ENCODE measurements around the gene DENND1A. TPM values are rescaled to one million over a fixed set of nuclear protein-coding genes. Genes with fewer than 3 reads are reported as not detected.
A peak's percentile ranks its signal among the peaks of the same experiment; 100 is the strongest.
"Not testable (repeated sequence)": the region's sequence is repeated elsewhere in the genome, so short reads cannot be mapped to it uniquely, and the experiment has no call there.

The DENND1A gene
- total RNA-seq, 1 experiment from 2014 or later, result 7.2 TPM

DNA sequence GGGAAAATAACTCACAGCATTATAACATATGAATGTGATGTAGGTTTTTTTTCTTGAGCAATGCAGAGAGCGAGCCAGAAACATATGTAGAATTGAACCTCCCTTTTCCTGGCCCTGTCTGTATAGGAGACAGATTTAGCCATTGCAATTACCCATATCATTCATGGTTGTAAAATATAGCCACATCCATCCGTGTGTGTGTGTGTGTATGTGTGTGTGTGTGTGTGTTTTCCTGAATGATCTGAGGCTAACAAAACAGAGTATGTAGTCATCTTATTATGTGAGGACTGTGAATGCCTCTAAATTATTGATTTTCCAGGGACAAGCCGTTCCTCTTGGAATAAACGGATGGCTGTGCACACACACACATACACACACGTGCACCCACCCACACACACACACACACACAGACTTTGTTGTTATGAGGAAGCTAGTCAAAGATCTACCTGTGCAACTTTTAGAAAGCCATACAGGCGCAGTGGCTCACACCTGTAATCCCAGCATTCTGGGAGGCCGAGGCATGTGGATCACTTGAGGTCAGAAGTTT is 11.7 kb upstream of the DENND1A start:
- Histone ChIP-seq H3K36me3 (no peaks in the 10 kb centered on the region), H3K9me3 (replicated peaks) (no peaks in the 10 kb centered on the region), H3K27ac (no peak overlapping the region), H3K4me1 (replicated peaks) (no peaks in the 10 kb centered on the region), H3K27me3 (replicated peaks) (no peaks in the 10 kb centered on the region), H3K4me3 (no peak overlapping the region)
- DNase-seq (ENCODE audit: low read depth in 1 of 2, low spot score in 2 of 2), result no peak

GRCh38 chr9:123940721-123941523 is 11.0 kb upstream of the DENND1A start:
- Histone ChIP-seq H3K36me3 (no peaks in the 10 kb centered on the region), H3K4me3 (no peak overlapping the region), H3K4me1 (replicated peaks) (no peaks in the 10 kb centered on the region), H3K9me3 (replicated peaks) (no peaks in the 10 kb centered on the region), H3K27me3 (replicated peaks) (no peaks in the 10 kb centered on the region), H3K27ac (no peak overlapping the region)
- no peak for DNase-seq (ENCODE audit: low read depth in 1 of 2, low spot score in 2 of 2)

GRCh38 chr9:123938401-123938800 is 8.5 kb upstream of the DENND1A start:
- DNase-seq (ENCODE audit: low read depth in 1 of 2, low spot score in 2 of 2), result no peak
- Histone ChIP-seq H3K27me3 (replicated peaks) (no peaks in the 10 kb centered on the region), H3K9me3 (replicated peaks) (no peaks in the 10 kb centered on the region), H3K27ac (no peak overlapping the region), H3K36me3 (no peaks in the 10 kb centered on the region), H3K4me3 (no peak overlapping the region), H3K4me1 (replicated peaks) (peaks cover 7% of the 10 kb centered on the region)

GRCh38 chr9:123936575-123936974 is 6.6 kb upstream of the DENND1A start:
- H3K4me1 ChIP-seq (replicated peaks), result peaks cover 11% of the 10 kb centered on the region
- not testable (repeated sequence) for H3K4me3 ChIP-seq; H3K36me3 ChIP-seq; H3K9me3 ChIP-seq (replicated peaks); H3K27ac ChIP-seq; DNase-seq (ENCODE audit: low read depth in 1 of 2, low spot score in 2 of 2); H3K27me3 ChIP-seq (replicated peaks)

DNA sequence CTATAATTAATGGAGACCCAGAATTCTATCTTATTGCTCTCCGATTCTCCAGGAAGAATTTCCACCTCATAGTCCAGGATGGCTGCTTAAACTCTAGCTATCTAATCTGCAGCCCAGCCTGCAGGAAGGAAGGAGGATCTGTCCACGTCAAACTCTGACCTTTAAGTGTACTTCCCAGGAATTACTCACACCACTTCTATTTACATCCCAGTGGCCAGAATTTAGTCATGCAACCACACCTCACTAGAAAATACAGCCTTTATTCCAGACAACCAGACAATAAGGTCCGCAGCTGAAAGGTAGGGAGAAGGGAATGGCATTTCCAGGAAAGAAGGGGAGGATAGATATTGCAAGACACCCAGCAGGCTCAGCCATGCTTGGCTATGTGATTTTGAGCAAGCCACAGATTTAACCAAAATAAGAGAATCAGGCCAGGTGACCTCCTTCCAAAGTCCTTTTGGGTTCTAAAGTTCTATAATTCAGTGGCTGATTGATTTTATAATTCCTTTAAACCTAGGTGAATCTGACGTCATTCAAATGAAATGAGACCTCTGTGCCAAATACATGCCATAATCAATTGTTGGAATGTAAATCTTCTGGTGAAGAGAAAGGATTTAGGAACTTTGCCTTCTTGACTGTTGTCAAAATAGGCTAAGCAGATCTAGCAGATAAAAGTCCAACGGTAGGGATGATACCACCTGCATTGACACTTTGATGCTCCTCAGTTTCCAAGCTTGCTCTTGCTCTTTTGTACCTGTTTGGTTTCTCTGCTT is 3.7 kb upstream of the DENND1A start:
- Histone ChIP-seq H3K27ac (no peak overlapping the region), H3K9me3 (replicated peaks) (no peaks in the 10 kb centered on the region), H3K27me3 (replicated peaks) (no peaks in the 10 kb centered on the region), H3K4me3 (no peak overlapping the region), H3K36me3 (no peaks in the 10 kb centered on the region), H3K4me1 (replicated peaks) (peaks cover 14% of the 10 kb centered on the region)
- DNase-seq (ENCODE audit: low read depth in 1 of 2, low spot score in 2 of 2), result peak in 1 of 2 experiments; percentile 32

- Histone ChIP-seq H3K27me3 (replicated peaks) (no peaks in the 10 kb centered on the region), H3K4me3 (peak overlapping the region; percentile 66), H3K4me1 (replicated peaks) (peaks cover 32% of the 10 kb centered on the region), H3K27ac (no peak overlapping the region), H3K36me3 (no peaks in the 10 kb centered on the region; the same call in 1 of the 2 replicates), H3K9me3 (replicated peaks) (no peaks in the 10 kb centered on the region)
- no peak for DNase-seq (ENCODE audit: low read depth in 1 of 2, low spot score in 2 of 2)
Observed at GRCh38 chr9:123929177-123929869, 603 bp downstream of the DENND1A start.

DNA sequence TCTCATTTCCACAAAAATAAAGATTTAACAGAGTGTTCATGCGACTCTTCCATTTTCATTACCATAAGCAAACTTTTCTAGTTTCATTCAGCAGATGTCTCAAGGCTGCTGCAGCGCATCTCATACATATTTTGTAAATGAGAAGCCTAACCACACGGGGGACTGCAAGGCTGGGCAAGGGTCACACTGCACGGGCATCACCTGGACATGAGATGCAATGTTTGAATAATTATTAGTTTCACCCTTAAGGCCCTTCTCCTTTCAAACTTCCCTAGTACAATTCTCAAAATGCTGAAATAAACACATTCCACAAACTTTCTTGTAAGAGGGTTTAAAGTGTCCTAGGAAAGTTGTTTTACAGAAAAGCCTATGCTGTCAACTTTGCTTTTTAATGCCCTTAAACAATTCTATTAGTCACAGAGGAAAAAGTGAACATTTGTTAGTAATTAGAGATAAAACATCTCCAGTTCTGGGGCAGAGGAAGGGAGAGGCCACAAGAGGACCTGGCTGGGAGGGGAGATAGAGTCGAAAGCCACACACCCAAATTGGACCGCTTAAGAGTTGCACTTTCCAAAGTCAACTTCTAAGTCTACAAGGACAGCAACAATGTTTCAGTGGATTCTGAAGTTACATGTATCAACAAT is 1.3 kb downstream of the DENND1A start:
- peaks cover 27% of the 10 kb centered on the region for H3K4me1 ChIP-seq (replicated peaks)

GRCh38 chr9:123927625-123928532 is 2.0 kb downstream of the DENND1A start:
- Histone ChIP-seq H3K27ac (no peak overlapping the region), H3K36me3 (no peaks in the 10 kb centered on the region; the same call in 1 of the 2 replicates), H3K4me1 (replicated peaks) (peaks cover 29% of the 10 kb centered on the region), H3K27me3 (replicated peaks) (no peaks in the 10 kb centered on the region), H3K9me3 (replicated peaks) (no peaks in the 10 kb centered on the region), H3K4me3 (no peak overlapping the region)
- no peak for DNase-seq (ENCODE audit: low read depth in 1 of 2, low spot score in 2 of 2)

More for the DNA sequence above, 1.3 kb downstream of the DENND1A start:
- DNase-seq (ENCODE audit: low read depth in 1 of 2, low spot score in 2 of 2), result peak in 1 of 2 experiments; percentile 42
- Histone ChIP-seq H3K4me3 (peak overlapping the region; percentile 66), H3K27me3 (replicated peaks) (no peaks in the 10 kb centered on the region), H3K36me3 (no peaks in the 10 kb centered on the region; the same call in 1 of the 2 replicates), H3K9me3 (replicated peaks) (no peaks in the 10 kb centered on the region), H3K27ac (no peak overlapping the region)

GRCh38 chr9:123926941-123927340 is 3.0 kb downstream of the DENND1A start:
- no peak overlapping the region for H3K27ac ChIP-seq
- no peaks in the 10 kb centered on the region; the same call in 1 of the 2 replicates for H3K36me3 ChIP-seq
- no peak overlapping the region for H3K4me3 ChIP-seq
- H3K4me1 ChIP-seq (replicated peaks), result peaks cover 34% of the 10 kb centered on the region
- H3K9me3 ChIP-seq (replicated peaks), result no peaks in the 10 kb centered on the region
- no peak for DNase-seq (ENCODE audit: low read depth in 1 of 2, low spot score in 2 of 2)
- no peaks in the 10 kb centered on the region for H3K27me3 ChIP-seq (replicated peaks)

DNA sequence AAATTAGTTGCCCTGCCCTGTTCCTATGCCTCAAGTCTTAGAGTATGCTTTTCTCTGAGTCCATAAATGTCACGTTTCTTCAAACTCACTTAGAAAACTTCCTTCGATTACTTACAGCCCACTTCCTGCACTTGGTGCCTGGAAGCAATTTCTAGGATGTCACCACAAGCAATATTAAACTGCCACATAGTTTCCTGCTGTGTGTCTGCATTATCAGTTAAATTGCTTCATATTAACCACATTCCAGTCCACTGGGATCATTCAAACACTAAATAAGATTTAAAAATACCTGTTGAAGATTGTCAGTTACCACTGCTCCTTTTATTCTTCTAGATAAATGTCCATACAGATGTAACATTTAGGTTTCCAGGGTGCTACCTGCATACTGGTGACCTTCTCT is 4.1 kb downstream of the DENND1A start:
- no peaks in the 10 kb centered on the region; the same call in 1 of the 2 replicates for H3K36me3 ChIP-seq
- H3K4me1 ChIP-seq (replicated peaks), result peaks cover 30% of the 10 kb centered on the region
- H3K27ac ChIP-seq, result no peak overlapping the region
- H3K9me3 ChIP-seq (replicated peaks), result no peaks in the 10 kb centered on the region
- no peak for DNase-seq (ENCODE audit: low read depth in 1 of 2, low spot score in 2 of 2)
- H3K4me3 ChIP-seq, result no peak overlapping the region
- H3K27me3 ChIP-seq (replicated peaks), result no peaks in the 10 kb centered on the region

GRCh38 chr9:123925161-123925560 is 4.8 kb downstream of the DENND1A start:
- Histone ChIP-seq H3K36me3 (no peaks in the 10 kb centered on the region; the same call in 1 of the 2 replicates), H3K27me3 (replicated peaks) (no peaks in the 10 kb centered on the region), H3K27ac (no peak overlapping the region), H3K4me3 (no peak overlapping the region), H3K4me1 (replicated peaks) (peaks cover 30% of the 10 kb centered on the region), H3K9me3 (replicated peaks) (no peaks in the 10 kb centered on the region)
- no peak for DNase-seq (ENCODE audit: low read depth in 1 of 2, low spot score in 2 of 2)

- no peak overlapping the region for H3K4me3 ChIP-seq
- peaks cover 30% of the 10 kb centered on the region for H3K4me1 ChIP-seq (replicated peaks)
- H3K27me3 ChIP-seq (replicated peaks), result no peaks in the 10 kb centered on the region
- DNase-seq (ENCODE audit: low read depth in 1 of 2, low spot score in 2 of 2), result no peak
- no peaks in the 10 kb centered on the region for H3K9me3 ChIP-seq (replicated peaks)
- H3K36me3 ChIP-seq, result no peaks in the 10 kb centered on the region; the same call in 1 of the 2 replicates
- no peak overlapping the region for H3K27ac ChIP-seq
Observed at GRCh38 chr9:123924727-123925126, 5.2 kb downstream of the DENND1A start.
